ENCODE results near the gene CCDC7. TPM values are rescaled to one million over a fixed set of nuclear protein-coding genes. Genes with fewer than 3 reads are reported as not detected.

CCDC7 gene
- total RNA-seq, 1 experiment from 2014 or later, result 6.9 TPM

- Histone ChIP-seq H3K9me3 (ENCODE audit: insufficient read depth, low read depth) (peaks cover 4% of the 10 kb centered on the region; the same call in 1 of the 2 replicates), H3K27me3 (ENCODE audit: insufficient read depth, low read depth) (no peaks in the 10 kb centered on the region), H3K4me1 (replicated peaks; ENCODE audit: insufficient read depth) (no peaks in the 10 kb centered on the region), H3K27ac (no peak overlapping the region), H3K4me3 (no peak overlapping the region), H2AFZ (no peak overlapping the region), H3K79me2 (ENCODE audit: low read depth) (no peaks in the 10 kb centered on the region), H3F3A (ENCODE audit: insufficient read depth, low read depth) (no peaks in the 10 kb centered on the region), H3K4me2 (no peak overlapping the region), H3K9me2 (ENCODE audit: insufficient read depth) (no peaks in the 10 kb centered on the region), H3K36me3 (ENCODE audit: low read depth) (no peaks in the 10 kb centered on the region), H4K20me1 (ENCODE audit: insufficient read depth) (no peaks in the 10 kb centered on the region)
- CTCF ChIA-PET, result no interaction called here
- no peak for DNase-seq
- no peak for TF ChIP-seq CTCF (conservative IDR thresholded peaks at IDR 0.05)
- TF ChIP-seq EZH2 (IDR thresholded peaks at IDR 0.05; ENCODE audit: low read depth), result no peak
- intact Hi-C loops (cut with micrococcal nuclease; ENCODE audit: unreplicated experiment), result no loop called here
- POLR2A ChIA-PET (ENCODE audit: unreplicated experiment), result interaction anchor here (0.6 kb wide), 1 partner anchor 1461 kb away, joined by 5 read pairs; no protein-coding TSS in a partner anchor
- BruUV-seq (replicated peaks), result no TSS peak
These were observed 342.4 kb downstream of the CCDC7 start for GRCh38 chr10:32788359-32788758.

GRCh38 chr10:32790483-32790882 lies 344.5 kb downstream of the CCDC7 start:
- intact Hi-C loops (cut with micrococcal nuclease; ENCODE audit: unreplicated experiment), result no loop called here
- no peak for TF ChIP-seq CTCF (conservative IDR thresholded peaks at IDR 0.05)
- no peak for TF ChIP-seq EZH2 (IDR thresholded peaks at IDR 0.05; ENCODE audit: low read depth)
- no peaks in the 10 kb centered on the region for H3K79me2 ChIP-seq (ENCODE audit: low read depth)
- H3K4me1 ChIP-seq (replicated peaks; ENCODE audit: insufficient read depth), result no peaks in the 10 kb centered on the region
- no peaks in the 10 kb centered on the region for H4K20me1 ChIP-seq (ENCODE audit: insufficient read depth)
- peaks cover 4% of the 10 kb centered on the region; the same call in 1 of the 2 replicates for H3K9me3 ChIP-seq (ENCODE audit: insufficient read depth, low read depth)
- H3K4me3 ChIP-seq, result no peak overlapping the region
- H3K9me2 ChIP-seq (ENCODE audit: insufficient read depth), result no peaks in the 10 kb centered on the region
- H3K4me2 ChIP-seq, result no peak overlapping the region
- ChIA-PET CTCF (no interaction called here), POLR2A (ENCODE audit: unreplicated experiment) (no interaction called here)
- BruUV-seq (replicated peaks), result no TSS peak
- H3K27ac ChIP-seq, result no peak overlapping the region
- no peaks in the 10 kb centered on the region for H3K36me3 ChIP-seq (ENCODE audit: low read depth)
- H3K27me3 ChIP-seq (ENCODE audit: insufficient read depth, low read depth), result no peaks in the 10 kb centered on the region
- no peak for DNase-seq
- H3F3A ChIP-seq (ENCODE audit: insufficient read depth, low read depth), result no peaks in the 10 kb centered on the region
- H2AFZ ChIP-seq, result no peak overlapping the region

GRCh38 chr10:32793033-32793432 lies 347.1 kb downstream of the CCDC7 start:
- H3K9me2 ChIP-seq (ENCODE audit: insufficient read depth), result no peaks in the 10 kb centered on the region
- POLR2A ChIA-PET (ENCODE audit: unreplicated experiment), result no interaction called here
- H2AFZ ChIP-seq, result no peak overlapping the region
- H3K27ac ChIP-seq, result no peak overlapping the region
- no peaks in the 10 kb centered on the region for H3F3A ChIP-seq (ENCODE audit: insufficient read depth, low read depth)
- DNase-seq, result no peak
- no TSS peak for BruUV-seq (replicated peaks)
- TF ChIP-seq CTCF (conservative IDR thresholded peaks at IDR 0.05), result no peak
- no peak for TF ChIP-seq EZH2 (IDR thresholded peaks at IDR 0.05; ENCODE audit: low read depth)
- no peak overlapping the region for H3K4me3 ChIP-seq
- H3K79me2 ChIP-seq (ENCODE audit: low read depth), result no peaks in the 10 kb centered on the region
- intact Hi-C loops (cut with micrococcal nuclease; ENCODE audit: unreplicated experiment), result no loop called here
- no peak overlapping the region for H3K4me2 ChIP-seq
- no peaks in the 10 kb centered on the region for H4K20me1 ChIP-seq (ENCODE audit: insufficient read depth)
- CTCF ChIA-PET, result no interaction called here
- H3K27me3 ChIP-seq (ENCODE audit: insufficient read depth, low read depth), result no peaks in the 10 kb centered on the region
- no peaks in the 10 kb centered on the region for H3K9me3 ChIP-seq (ENCODE audit: insufficient read depth, low read depth)
- H3K36me3 ChIP-seq (ENCODE audit: low read depth), result no peaks in the 10 kb centered on the region
- no peaks in the 10 kb centered on the region for H3K4me1 ChIP-seq (replicated peaks; ENCODE audit: insufficient read depth)
